Inflammatory macrophage treated with lipopolysaccharide for 1 hour (primary cell): Measurements from ENCODE around the gene MCU.
"Not testable (repeated sequence)": the region's sequence is repeated elsewhere in the genome, so short reads cannot be mapped to it uniquely, and the experiment has no call there.

Source experiments
- DNase-seq, 2 donors: peaks; one replicate each; pipeline ENCODE4 v3.0.0-alpha.2; 2020 to 2022

MCU gene, protein sequence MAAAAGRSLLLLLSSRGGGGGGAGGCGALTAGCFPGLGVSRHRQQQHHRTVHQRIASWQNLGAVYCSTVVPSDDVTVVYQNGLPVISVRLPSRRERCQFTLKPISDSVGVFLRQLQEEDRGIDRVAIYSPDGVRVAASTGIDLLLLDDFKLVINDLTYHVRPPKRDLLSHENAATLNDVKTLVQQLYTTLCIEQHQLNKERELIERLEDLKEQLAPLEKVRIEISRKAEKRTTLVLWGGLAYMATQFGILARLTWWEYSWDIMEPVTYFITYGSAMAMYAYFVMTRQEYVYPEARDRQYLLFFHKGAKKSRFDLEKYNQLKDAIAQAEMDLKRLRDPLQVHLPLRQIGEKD

DNA sequence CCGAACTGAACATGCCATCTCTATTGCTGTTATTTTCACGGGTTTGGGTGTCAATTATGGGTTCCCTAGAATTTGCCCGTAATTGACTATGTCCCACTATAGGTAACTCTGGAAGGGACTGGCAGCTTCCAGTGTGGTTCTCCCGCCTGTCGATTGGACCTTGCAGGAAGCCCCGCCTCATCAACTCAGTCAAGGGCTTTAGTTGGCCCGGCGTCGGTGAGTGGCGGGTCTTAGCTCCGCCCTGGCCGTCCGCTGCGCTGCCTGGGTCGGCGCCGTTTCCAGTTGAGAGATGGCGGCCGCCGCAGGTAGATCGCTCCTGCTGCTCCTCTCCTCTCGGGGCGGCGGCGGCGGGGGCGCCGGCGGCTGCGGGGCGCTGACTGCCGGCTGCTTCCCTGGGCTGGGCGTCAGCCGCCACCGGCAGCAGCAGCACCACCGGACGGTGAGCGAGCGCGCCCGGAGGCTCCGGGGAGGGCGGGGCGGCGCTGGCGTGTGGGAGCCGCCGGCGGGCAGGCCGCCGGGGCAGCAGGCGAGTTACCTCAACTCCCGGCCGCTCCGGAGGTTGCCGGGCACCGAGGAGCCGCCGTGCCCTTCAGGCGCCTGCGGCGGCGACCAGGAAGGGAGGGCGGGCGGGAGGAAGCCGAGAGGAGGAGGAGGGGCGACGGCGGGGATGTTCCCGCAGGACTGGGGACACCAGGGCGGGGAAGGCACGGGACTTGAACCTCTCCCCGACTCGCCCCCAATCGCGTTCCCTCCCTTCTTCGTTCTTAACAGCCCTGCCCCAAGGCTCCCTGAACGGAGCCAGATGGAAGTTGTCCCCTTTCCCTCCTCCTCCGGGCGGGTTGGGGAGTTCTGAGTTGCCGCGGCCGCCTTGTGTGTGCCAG, at the start of gene MCU:
Gene MCU (plus strand): TSS at position 281 of the 881 bp plus-strand sequence. CDS start 9 bp downstream, at position 290.
- peak; percentile 91 to 94 for DNase-seq

DNA sequence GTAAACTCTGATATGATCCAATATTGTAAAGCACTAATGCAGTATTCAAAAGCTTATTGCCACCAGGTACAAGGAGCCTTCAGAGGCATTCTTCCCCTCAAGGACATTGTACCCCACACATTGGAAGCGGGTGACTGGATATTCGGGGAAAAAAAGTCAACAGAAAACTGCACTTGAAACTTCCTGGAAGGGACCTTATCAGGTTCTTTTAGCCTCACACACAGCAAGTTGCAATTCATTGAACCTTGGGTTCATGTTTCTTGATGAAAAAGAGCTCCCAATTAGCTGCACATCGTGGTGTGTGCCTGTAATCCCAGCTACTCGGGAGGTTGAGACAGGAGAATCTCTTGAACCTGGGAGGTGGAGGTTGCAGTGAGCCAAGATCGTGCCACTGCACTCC, 49.6 kb upstream of the MCU start:
- DNase-seq = no peak

DNA sequence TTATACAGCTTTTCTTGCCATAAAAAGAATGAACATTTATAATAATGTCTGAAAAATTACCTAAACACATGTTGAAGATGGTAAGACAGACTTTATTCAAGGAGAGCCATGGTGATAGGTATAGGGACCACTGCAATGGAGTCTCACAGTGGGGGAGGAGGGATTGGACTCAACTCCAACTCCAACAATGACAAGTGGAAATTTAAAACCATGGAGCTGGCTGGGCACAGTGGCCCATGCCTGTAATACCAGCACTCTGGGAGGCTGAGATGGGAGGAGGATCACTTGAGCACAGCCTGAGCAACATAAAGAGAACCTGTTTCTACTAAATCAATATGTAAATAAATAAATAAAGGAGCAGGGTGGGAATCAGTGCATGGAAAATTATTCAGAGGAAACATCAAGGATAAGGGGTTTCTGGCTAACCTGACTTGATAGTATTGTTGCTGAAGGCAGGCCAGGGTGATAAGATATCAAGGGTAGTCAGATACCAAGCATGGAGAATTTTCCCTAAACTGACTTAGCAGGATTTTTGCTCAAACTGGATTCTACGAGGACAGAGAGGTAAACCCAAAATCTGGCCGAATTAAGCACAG, 46.6 kb upstream of the MCU start:
- DNase-seq = no peak

DNA sequence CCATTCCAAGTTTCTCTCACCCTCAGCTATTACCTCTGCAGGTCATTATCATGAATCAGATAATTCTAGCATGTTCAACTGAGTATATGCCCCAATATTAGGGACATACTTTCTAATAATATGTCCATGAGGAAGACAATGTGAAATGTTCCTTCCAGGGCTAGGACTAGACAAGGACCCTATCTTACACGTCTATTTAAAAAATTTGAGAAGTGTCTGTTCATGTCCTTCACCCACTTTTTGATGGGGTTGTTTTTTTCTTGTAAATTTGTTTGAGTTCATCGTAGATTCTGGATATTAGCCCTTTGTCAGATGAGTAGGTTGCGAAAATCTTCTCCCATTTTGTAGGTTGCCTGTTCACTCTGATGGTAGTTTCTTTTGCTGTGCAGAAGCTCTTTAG, 45.0 kb upstream of the MCU start:
- DNase-seq = not testable (repeated sequence)

DNA sequence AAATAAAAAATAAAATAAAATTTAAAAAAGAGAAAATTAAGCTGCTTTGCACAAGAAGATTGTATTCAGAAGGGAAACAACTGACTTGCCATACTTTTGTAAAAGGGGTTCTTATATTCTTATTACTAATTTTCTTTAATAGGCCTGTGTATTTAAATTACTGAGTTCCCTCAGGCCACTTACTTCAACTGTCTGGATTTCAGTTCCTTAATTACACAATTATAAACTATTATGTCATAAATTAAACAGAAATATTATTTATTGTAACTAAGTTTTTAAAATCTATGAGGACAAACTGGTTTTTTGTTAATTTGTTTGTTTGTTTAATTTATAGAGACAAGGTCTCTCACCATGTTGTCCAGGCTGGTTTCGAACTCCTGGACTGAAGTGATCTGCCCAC, 43.6 kb upstream of the MCU start:
- no peak for DNase-seq

DNA sequence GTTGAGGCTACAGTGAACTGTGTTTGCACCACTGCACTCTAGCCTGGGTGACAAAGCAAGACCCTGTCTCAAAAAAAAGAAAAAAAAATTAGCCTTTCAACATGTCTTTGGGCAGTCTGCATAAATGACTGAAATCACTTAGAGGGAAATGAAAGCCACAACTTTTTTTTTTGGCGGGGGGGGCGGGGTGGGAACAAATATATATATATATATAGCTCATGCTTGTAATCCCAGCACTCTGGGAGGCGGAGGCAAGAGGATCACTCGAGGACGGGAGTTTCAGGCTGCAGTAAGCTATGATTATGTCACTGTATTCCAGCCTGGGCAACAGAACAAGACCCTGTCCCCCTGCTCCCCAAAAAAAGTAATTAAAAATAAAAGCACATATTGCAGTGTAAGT, 42.7 kb upstream of the MCU start:
- DNase-seq = peak; percentile 34 to 62

DNA sequence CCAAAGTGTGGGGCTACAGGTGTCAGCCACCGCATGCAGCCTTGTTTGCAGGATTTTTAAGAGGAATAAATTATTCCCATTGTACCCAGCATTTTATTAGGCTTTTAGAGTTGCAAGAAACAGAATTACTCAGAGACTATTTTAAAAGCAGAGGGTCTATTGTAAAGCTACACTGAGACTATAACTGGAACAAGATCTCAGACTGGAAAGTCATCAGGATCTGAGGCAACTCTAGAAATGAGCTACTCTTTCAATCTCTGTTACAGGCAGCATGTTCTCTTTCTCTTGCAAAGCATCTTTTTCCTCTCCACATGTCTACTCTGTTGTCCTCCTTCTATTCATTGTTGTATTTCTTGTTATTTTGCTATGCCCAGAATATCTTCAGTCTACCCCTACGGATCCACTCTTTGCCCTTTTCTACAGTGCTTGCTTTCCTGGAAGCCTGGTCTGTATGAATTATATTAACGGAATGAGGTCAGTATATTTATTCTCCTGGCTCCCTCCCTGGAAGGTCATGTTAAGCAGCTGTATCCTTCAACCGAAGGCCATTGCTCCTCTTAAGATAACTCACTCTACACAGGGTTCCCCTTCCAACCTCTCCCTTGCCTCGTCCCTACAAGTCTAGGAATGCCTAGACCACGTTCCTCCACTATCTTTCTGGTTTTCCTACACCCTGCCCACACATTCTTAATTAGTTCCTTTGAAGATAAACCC, 38.4 kb upstream of the MCU start:
- no peak for DNase-seq

DNA sequence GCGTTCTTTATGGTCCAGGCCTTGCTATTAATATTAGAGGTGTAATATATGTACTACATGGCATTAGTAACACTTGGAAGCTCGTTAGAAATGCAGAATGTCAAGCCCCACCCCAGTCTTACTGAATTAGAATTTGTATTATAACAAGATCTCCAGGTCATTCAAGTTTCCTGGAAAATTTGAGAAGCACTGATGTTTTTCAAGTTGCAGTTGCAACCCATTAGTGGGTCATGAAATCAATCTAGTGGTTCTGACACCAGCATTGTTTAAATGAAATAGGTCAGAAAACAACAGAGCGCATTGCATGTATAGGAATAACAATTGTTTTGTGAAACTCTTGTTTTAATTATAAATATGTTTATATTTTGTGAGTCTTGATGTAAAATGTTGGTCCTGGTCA, 37.2 kb upstream of the MCU start:
- DNase-seq = no peak

DNA sequence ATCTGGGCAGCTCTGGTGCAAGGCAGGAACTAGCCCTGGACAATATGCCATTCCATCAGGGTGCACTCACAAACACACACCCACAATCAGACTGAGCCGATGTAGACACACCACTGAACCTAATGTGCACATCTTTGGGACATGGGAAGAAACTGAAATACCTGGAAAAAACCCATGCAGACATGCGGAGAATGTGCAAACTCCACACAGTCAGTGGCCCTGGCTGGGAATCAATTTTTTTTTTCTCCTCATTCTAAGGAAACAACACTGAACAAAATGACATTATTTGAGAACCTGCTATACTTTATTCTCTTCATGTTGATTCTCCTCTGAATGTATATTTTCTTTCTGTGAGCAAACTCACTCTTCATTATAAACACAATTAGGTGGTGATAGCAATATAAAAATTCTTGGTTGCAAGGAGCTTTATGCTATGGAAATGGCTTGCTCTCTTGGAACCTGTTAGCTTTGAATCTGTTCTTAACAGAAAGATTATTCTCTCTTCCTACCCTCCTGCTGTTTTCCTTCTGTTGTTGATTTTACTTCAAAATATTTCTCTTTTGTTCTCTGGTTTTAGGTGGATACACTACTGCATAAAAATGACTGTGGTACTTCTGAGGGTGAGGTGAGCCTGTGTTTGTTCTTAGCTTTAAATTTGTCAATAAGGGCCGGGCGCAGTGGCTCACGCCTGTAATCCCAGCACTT, 33.1 kb upstream of the MCU start:
- DNase-seq = no peak

DNA sequence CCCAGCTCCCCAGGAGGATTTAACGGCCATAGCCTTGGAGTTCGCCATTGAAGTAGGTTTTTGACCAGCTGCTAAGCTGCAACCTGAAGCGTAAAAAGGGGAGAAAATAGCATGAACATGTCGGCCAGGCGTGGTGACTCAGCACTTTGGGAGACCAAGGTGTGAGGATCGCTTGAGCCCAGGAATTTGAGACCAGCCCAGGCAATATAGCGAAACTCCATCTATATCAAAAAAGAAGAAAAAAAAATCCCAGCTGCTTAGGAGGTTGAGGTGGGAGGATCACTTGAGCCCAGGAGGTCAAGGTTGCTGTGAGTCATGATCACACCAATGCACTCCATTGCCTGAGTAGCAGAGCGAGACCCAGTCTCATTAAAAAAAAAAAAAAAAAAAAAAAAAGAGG, 32.2 kb upstream of the MCU start:
- no peak for DNase-seq

DNA sequence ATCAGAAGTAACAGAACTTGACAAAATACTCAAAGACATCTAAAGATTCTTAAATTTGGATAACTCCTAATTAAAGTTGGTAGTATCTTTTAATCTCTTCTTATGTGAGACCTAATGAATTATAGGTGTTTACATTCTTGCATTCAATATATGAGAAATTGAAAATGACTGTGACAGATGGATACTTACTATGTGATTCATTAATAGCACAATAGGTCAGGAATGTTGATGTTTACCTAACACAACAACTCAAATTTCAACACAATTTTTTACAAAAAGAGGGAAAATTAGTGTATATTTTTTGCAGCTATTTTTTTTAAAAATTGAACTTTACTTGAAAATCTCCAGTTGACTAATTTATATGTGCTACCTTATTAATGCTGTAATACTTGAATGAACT, 31.7 kb upstream of the MCU start:
- no peak for DNase-seq

DNA sequence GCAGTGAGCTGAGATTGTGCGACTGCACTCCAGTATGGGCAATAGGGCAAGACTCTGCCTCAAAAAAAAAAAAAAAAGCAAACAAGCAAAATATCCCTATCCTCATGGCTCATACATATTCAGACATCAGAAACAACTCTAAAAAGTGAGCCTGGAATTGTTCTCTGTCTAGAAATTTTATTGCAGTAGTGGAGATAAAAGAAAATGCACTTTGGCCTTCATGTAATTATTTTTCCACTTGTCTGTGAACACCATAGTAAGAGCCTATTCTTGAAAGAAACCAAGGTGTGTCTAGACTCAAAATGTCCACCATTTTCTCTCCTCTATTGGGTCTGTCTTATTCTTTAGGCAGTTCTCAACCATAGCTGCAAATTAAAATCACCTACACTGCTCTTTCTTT, 30.5 kb upstream of the MCU start:
- no peak for DNase-seq

DNA sequence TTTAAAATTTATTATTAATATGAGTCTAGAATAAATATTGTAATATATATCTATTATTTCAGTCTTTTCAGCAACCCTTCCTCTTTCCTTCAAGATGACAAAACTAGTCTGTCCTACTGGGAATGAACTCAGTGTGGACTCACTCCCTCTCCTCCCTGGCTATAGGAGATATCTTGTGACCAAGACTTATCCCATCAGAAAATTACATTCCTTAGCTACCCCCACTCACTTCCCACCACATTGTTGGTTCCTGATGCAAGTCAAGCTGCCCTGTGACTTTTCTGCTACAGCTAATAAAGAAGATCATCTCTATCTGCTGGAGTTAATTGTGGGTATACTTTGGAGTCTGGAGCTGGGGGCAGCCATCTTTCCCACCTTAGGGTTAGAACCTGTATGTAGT, 28.0 kb upstream of the MCU start:
- DNase-seq = peak in 1 of 2 donors; percentile 68

DNA sequence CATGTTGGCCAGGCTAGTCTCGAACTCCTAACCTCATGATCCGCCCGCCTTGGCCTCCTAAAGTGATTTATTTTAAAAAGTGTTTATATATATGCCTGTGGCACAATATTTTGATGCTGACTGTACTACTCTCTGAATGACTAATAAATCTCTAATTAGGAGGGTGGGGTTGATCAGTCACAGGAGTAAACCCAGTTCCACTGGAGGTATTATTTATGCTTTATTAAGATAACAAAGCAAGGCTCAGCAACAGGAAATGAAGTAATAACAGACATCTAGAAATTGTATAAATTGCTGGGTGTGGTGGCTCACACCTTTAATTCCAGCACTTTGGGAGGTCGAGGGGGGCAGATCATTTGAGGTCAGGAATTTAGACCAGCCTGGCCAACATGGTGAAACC, 26.0 kb upstream of the MCU start:
- DNase-seq = no peak

DNA sequence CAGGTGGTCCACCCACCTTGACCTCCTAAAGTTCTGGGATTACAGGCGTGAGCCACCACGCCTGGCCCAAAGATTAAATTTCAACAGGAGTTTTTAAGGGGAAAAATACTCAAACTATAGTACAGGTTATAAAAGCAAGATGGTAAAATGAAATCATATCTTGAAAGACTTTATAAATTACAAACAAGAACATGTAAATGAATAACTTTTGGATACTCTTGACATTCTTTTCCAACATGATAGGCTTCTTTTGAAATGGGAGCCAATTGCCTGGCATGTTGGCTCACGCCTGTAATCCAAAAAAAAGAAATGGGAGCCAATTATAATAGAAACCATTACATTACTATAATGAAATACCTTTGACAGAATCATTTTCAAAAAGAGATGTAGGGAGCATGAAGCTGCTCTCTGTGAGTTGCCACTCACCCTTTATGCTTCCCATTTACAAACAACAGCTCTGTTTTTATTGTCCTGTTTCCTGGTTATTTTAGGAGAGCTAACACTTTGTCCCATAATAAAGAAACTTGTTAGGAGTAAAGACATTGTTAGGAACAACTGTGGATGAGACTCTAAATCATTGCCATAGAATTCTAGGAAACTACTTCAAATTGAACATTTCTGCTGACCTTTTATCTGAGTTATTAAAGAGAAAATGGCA, 24.6 kb upstream of the MCU start:
- no peak for DNase-seq

DNA sequence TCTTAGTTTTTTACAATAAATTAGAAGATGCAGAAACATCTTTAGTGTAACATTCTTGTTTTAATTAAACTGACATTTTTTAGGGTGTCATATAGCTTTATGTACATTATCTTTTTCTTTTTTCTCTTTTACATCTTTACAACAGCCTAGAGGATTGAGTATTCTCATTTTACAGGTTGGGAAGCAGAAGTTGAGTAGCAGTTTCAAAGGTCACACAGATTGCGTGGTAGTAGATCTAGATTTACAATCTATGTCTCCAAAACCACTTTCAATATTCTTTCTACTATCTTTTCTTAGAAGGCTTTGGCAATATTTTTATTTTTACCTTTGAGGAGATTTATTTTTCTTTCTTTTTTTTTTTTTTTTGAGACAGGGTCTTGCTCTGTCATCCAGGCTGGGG, 18.7 kb upstream of the MCU start:
- DNase-seq = no peak

DNA sequence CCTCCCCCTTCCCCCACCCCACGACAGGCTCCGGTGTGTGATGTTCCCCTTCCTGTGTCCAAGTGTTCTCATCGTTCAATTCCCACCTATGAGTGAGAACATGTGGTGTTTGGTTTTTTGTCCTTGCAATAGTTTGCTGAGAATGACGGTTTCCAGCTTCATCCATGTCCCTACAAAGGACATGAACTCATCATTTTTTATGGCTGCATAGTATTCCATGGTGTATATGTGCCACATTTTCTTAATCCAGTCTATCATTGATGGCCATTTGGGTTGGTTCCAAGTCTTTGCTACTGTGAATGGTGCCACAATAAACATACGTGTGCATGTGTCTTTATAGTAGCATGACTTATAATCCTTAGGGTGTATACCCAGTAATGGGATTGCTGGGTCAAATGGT, 17.8 kb upstream of the MCU start:
- not testable (repeated sequence) for DNase-seq

DNA sequence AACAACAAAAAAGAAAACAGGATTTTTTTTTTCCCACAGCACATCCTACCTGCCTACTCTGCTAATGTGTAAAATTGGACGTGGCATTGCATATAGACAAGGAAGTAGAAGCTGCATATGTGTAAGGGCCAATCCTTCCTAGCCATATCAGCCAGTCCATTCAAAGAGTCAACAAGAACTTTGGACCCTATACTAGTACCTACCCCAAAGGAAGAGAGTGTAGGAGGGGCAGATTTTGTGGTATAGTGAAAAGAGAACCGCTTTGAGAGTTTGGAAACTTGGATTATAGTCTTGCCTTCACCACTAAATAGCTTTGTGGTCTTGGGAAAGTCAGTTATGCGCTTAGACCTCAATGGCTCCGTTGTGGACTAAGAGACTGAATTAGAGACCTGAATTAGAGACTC, 12.1 kb upstream of the MCU start:
- no peak for DNase-seq

DNA sequence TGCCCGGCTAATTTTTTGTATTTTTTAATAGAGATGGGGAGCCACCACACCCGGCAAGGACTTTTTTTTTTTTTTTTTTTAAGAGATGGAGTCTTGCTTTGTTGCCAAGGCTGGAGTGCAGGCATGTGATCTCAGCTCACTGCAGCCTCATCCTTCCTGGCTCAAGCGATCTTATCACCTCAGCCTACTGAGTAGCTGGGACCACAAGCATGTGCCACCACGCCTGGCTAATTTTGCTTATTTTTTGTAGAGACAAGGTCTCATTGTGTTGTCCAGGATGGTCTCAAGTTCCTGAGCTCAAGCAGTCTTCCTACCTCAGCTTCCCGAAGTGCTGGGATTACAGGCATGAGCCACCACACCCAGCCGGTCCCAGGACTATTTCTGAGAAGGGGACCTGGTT, 9.3 kb upstream of the MCU start:
- no peak for DNase-seq

DNA sequence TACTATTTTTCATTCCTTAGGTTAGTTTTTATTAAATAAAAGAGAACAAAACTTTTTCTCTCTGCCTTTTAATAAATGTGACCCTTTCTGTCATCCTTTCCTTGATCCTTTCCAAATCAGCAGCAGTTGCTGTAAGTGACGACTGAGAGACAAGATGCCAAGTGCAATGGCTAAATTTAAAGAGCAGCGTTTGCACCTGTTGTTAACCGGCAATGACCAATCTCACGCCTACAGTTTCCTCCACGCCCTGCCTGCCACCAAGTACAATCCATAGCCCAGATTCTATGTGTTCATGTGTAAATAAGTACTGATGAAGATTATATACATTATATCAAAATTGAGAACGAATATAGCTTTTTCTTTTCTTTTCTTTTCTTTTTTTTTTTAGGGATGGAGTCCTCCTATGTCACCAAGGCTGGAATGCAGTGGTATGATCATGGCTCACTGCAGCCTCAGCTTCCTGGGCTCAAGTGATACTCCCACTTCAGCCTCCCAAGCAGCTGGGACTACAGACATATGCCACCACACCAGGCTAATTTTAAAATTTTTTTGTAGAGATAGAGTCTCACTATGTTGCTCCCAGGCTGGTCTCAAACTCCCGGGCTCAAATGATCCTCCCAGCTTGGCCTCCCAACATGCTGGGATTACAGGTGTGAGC, 6.5 kb upstream of the MCU start:
- DNase-seq = no peak

DNA sequence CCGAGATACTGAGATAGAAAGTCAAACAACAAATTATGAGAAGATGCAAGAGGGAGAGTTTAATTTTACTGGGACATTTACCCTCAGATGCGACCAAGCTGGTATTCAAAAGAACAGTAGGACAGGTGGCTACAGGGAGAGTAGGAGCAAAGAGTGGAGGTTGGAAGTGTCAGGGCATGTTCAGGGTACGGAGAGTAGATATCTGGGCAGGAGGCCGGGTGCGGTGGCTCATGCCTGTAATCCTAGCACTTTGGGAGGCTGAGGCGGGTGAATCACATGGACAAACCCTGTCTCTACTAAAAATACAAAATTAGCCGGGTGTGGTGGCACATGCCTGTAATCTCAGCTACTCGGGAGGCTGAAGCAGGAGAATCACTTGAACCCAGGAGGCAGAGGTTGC, 5.5 kb upstream of the MCU start:
- not testable (repeated sequence) for DNase-seq
